Activated T-cell treated with anti-CD3 and anti-CD28 coated beads, Interleukin-2, amount 50 U/mL, for 4 hours (primary cell): ENCODE data around the gene PRKCZ. TPM values are rescaled to one million over a fixed set of nuclear protein-coding genes. Genes with fewer than 3 reads are reported as not detected.

Experiments used
- ATAC-seq, 2 donors: fragments of 200-7000 bp; cut with Tn5 transposase; one replicate each; pipeline ENCODE4 v1.10.0; 2021
- DNase-seq: peaks from one replicate; pipeline ENCODE4 v3.0.0-alpha.2; 2020
- H3K27me3 Mint-ChIP-seq: one replicate; pipeline ENCODE4 v1.8.0; 2021; ENCODE audit warnings: low read depth, mixed read lengths
- H3K36me3 Mint-ChIP-seq: one replicate; pipeline ENCODE4 v1.8.0; 2022; ENCODE audit warnings: mixed read lengths; ENCODE audit not compliant: insufficient read depth
- H3K4me1 Mint-ChIP-seq: one replicate; pipeline ENCODE4 v1.8.0; 2021; ENCODE audit warnings: low read depth, mixed read lengths
- H3K4me3 Mint-ChIP-seq: one replicate; pipeline ENCODE4 v1.8.0; 2021; ENCODE audit warnings: mild to moderate bottlenecking, moderate library complexity, mixed read lengths
- H3K9me3 Mint-ChIP-seq: one replicate; pipeline ENCODE4 v1.8.0; 2021; ENCODE audit warnings: mixed read lengths
- total RNA-seq, 3 donors: library from RNA; stranded (reverse); gene quantifications; one replicate each; pipeline ENCODE4 v1.2.1, GENCODE V29; 2021

PRKCZ gene
- total RNA-seq, 3 donors from 2014 or later = 15.0 to 15.6 (median 15.0) TPM

GRCh38 chr1:2074396-2074795 lies 24.2 kb downstream of the PRKCZ start:
- DNase-seq = no peak
- Mint-ChIP-seq H3K27me3 (no peaks in the 10 kb centered on the region), H3K36me3 (peaks cover 31% of the 10 kb centered on the region), H3K9me3 (peaks cover 20% of the 10 kb centered on the region), H3K4me3 (no peak overlapping the region), H3K4me1 (peaks cover 5% of the 10 kb centered on the region)
- ATAC-seq = no peak

GRCh38 chr1:2074944-2075740 lies 24.9 kb downstream of the PRKCZ start:
- Mint-ChIP-seq H3K27me3 (no peaks in the 10 kb centered on the region), H3K4me1 (peaks cover 5% of the 10 kb centered on the region), H3K4me3 (no peak overlapping the region), H3K36me3 (peaks cover 33% of the 10 kb centered on the region), H3K9me3 (peaks cover 20% of the 10 kb centered on the region)
- DNase-seq (no peak), ATAC-seq (no peak)

GRCh38 chr1:2076826-2077225 lies 26.6 kb downstream of the PRKCZ start:
- peaks cover 20% of the 10 kb centered on the region for H3K9me3 Mint-ChIP-seq
- H3K4me3 Mint-ChIP-seq = no peak overlapping the region
- peaks cover 4% of the 10 kb centered on the region for H3K4me1 Mint-ChIP-seq
- no peaks in the 10 kb centered on the region for H3K27me3 Mint-ChIP-seq
- ATAC-seq (no peak), DNase-seq (no peak)
- peaks cover 33% of the 10 kb centered on the region for H3K36me3 Mint-ChIP-seq

DNA sequence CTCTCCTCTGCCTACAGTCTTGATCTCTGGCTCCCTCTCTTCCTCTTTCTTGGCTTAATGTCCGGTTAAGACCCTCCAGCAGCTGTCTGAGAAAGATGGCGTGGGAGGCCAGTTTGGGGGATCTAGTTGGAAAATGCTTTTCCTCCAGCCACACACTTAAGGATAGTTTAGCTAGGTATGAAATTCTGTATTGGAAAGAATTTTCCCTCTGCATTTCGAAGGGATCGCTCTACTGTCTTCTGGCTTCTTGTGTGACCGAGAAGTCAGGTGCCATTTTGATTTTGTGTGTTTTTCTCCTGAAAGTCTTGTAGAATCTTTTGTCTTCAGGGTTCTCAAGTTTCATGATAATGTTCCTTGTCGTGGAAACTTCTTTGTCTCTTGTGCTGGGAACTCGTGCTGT lies 28.0 kb downstream of the PRKCZ start:
- DNase-seq (no peak), ATAC-seq (no peak)
- Mint-ChIP-seq H3K4me1 (no peaks in the 10 kb centered on the region), H3K27me3 (no peaks in the 10 kb centered on the region), H3K4me3 (no peak overlapping the region), H3K9me3 (peaks cover 20% of the 10 kb centered on the region), H3K36me3 (peaks cover 36% of the 10 kb centered on the region)

DNA sequence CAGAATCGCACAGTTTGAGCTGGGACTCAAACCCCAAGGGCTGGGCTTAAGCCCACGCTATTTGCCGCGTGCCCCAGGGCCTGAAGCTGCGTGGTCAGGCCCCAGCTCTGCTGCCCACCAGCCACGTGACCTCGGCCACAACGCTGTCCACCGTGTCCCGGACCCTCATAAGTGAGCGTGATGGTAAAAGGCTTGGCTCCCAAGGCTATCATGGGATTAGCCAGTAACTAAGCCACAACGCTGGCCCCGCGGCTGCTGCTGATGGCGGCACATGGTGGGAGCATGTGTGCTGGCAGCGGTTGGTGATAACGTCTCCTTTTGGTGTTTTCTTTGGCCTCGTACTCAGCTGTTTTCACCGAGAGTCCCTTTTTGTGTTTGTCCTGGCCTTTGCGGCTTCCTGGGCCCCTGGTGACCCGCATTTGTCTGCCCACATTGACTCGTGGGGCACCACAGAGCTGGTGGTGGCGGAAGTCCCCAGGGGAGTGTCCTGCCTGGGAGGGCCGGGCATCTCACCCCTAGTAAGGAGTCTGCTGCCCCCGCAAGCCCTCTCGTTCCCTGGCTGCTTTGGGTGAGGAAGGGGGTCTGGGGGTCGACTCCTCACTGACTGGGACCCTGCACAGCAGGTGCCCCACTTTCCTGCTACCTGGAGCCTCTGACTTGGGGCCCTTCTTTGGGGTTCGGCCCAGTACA lies 29.3 kb downstream of the PRKCZ start:
- Mint-ChIP-seq H3K4me3 (no peak overlapping the region), H3K36me3 (peaks cover 32% of the 10 kb centered on the region), H3K9me3 (peaks cover 20% of the 10 kb centered on the region), H3K4me1 (no peaks in the 10 kb centered on the region), H3K27me3 (no peaks in the 10 kb centered on the region)
- DNase-seq (no peak), ATAC-seq (no peak)

GRCh38 chr1:2080140-2080539 lies 29.9 kb downstream of the PRKCZ start:
- ATAC-seq (no peak), DNase-seq (no peak)
- H3K4me1 Mint-ChIP-seq = no peaks in the 10 kb centered on the region
- peaks cover 20% of the 10 kb centered on the region for H3K9me3 Mint-ChIP-seq
- peaks cover 32% of the 10 kb centered on the region for H3K36me3 Mint-ChIP-seq
- H3K27me3 Mint-ChIP-seq = no peaks in the 10 kb centered on the region
- no peak overlapping the region for H3K4me3 Mint-ChIP-seq

DNA sequence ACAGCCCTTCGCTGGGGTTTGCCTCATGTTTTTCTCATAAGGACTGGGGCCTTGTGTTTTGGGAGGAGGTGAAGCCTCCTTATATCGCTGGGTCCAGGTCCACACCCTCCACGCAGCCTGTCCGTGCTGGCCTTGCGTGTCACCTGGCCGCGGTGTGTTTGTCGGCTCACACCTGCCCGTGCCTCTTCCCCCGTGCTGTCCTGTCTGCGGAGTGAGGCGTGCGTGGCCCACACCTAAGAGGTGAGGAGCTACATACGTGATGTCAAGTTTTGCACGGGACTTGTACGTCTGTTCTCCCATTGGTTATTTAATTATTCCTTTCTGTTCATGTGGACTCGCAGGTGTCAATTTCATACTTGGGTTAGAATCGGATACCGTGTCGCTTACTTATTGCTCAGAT lies 30.7 kb downstream of the PRKCZ start:
- Mint-ChIP-seq H3K36me3 (peaks cover 28% of the 10 kb centered on the region), H3K4me1 (no peaks in the 10 kb centered on the region), H3K4me3 (no peak overlapping the region), H3K9me3 (peaks cover 20% of the 10 kb centered on the region), H3K27me3 (no peaks in the 10 kb centered on the region)
- DNase-seq (no peak), ATAC-seq (no peak)

- Mint-ChIP-seq H3K9me3 (peaks cover 20% of the 10 kb centered on the region), H3K4me1 (no peaks in the 10 kb centered on the region), H3K4me3 (no peak overlapping the region), H3K36me3 (peaks cover 27% of the 10 kb centered on the region), H3K27me3 (no peaks in the 10 kb centered on the region)
- DNase-seq = no peak
- ATAC-seq = no peak
Measured at GRCh38 chr1:2081326-2081885, 31.2 kb downstream of the PRKCZ start.

DNA sequence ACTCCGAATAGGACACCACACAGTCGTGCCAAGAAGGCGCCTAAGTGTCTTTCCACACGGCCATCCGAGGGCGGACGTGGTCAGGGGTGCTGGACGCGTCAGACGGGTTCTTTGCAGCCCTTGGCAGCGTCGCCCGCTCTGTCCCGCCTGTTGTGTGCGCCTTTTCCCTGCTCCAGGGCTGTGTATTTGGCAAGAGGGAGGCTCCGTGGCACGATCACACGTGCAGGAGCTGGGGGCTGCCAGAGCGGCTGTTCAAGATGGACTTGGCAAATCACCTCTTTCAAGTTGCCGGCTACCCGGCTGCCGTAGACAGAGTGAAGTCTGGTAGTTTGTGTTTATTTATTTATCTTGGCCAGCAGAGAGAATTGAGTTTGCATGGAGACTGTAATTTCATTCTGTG lies 31.9 kb downstream of the PRKCZ start:
- DNase-seq = no peak
- H3K9me3 Mint-ChIP-seq = peaks cover 16% of the 10 kb centered on the region
- no peaks in the 10 kb centered on the region for H3K27me3 Mint-ChIP-seq
- no peak for ATAC-seq
- no peak overlapping the region for H3K4me3 Mint-ChIP-seq
- no peaks in the 10 kb centered on the region for H3K4me1 Mint-ChIP-seq
- peaks cover 22% of the 10 kb centered on the region for H3K36me3 Mint-ChIP-seq

DNA sequence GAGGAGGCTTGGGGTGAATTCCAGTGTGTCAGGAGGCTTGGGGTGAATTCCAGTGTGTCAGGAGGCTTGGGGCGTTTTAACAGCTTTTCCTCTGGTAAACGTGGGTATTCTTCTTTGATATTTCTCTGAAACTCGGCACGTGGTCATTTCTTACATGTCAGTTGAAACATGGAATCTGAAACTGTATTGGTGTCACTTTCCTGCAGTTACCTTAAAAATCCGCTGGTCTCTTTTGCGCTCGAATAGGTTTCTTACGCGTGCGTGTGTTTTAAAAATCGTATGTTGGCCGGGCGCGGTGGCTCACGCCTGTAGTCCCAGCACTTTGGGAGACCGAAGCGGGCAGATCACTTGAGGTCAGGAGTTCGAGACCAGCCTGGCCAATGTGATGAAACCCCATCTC lies 33.5 kb downstream of the PRKCZ start:
- ATAC-seq = no peak
- H3K4me3 Mint-ChIP-seq = no peak overlapping the region
- H3K9me3 Mint-ChIP-seq = peaks cover 1% of the 10 kb centered on the region
- peaks cover 6% of the 10 kb centered on the region for H3K36me3 Mint-ChIP-seq
- no peak for DNase-seq
- no peaks in the 10 kb centered on the region for H3K4me1 Mint-ChIP-seq
- H3K27me3 Mint-ChIP-seq = no peaks in the 10 kb centered on the region

DNA sequence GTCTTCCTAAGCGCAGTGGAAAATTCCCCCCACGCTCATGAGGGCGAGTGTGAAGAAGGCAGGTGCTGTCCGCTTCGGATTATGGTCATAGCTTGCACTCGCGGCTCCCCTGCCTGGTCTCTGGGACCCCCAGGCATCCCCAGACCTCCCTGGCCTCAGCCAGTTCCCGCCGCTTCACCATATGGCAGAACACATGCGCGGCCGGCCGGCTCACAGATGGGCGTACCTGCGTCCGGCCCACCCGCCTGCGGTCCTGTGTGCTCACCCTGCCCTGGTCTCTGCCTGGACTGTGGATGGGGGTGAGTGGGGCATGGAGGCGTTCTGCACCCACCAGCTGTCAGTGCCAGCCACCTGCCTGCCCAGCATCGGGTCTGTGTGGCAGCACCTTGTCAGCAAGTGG lies 34.1 kb downstream of the PRKCZ start:
- DNase-seq = no peak
- Mint-ChIP-seq H3K27me3 (no peaks in the 10 kb centered on the region), H3K4me3 (no peak overlapping the region), H3K4me1 (no peaks in the 10 kb centered on the region), H3K36me3 (peaks cover 4% of the 10 kb centered on the region), H3K9me3 (no peaks in the 10 kb centered on the region)
- no peak for ATAC-seq

DNA sequence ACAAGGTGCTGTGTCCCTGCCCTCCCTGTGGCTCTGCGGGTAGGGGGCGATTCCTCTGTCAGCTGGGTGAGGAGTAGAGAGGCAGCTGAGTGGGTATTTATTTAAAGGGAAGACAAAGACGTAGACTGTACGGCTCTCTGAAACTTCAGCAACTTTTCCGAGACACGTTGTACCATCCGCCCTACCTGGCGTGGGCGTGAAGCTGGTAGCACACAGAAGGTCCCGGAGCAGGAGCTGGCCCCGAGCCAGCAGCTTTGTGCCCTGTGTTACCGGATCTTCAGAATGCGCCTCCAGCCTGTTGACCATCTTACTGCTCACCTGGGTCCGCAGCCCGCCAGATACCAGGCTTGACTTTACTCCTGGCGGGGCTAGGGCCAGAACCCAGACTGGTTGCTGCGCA lies 34.9 kb downstream of the PRKCZ start:
- peaks cover 4% of the 10 kb centered on the region for H3K36me3 Mint-ChIP-seq
- no peak for DNase-seq
- H3K4me3 Mint-ChIP-seq = no peak overlapping the region
- H3K9me3 Mint-ChIP-seq = no peaks in the 10 kb centered on the region
- H3K4me1 Mint-ChIP-seq = no peaks in the 10 kb centered on the region
- H3K27me3 Mint-ChIP-seq = no peaks in the 10 kb centered on the region
- ATAC-seq = no peak

DNA sequence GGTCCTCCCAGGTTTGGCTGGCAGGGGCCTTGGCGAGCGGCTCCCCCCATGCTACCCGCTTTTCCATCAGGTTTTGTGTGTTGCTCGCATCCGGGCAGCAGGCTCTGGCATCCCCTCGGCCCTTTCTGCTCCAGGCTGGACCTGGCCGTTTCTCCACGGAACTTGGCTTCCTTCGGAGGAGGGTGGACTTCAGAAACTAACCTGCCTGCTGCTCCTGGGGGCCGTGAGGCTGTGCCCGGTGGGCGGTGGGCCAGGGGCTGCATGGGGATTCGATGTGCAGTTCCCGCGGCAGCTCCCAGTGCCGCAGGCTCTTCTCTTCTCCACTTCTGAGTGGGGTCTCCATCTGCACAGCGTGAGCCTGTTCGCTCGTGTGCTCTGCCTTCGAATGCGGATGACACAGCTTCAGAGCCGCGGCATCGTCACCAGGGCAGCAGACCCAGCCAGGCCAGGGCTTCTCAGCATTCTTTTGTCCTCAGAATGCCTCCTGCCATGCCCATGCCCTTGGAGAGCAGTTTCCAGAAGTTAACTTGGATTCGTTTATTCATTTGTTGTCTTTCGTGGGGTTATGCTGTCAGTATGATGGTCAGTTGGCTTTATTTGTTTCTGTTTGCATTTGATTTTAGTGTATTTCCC lies 36.4 kb downstream of the PRKCZ start:
- H3K36me3 Mint-ChIP-seq = peaks cover 3% of the 10 kb centered on the region
- no peaks in the 10 kb centered on the region for H3K9me3 Mint-ChIP-seq
- no peak overlapping the region for H3K4me3 Mint-ChIP-seq
- no peaks in the 10 kb centered on the region for H3K27me3 Mint-ChIP-seq
- ATAC-seq = no peak
- DNase-seq = no peak
- peaks cover 2% of the 10 kb centered on the region for H3K4me1 Mint-ChIP-seq

- Mint-ChIP-seq H3K27me3 (no peaks in the 10 kb centered on the region), H3K36me3 (no peaks in the 10 kb centered on the region), H3K4me1 (peaks cover 3% of the 10 kb centered on the region), H3K9me3 (no peaks in the 10 kb centered on the region), H3K4me3 (no peak overlapping the region)
- ATAC-seq = no peak
- no peak for DNase-seq
Measured at GRCh38 chr1:2087766-2088165, 37.6 kb downstream of the PRKCZ start.
